ENCODE data around the gene OXSM.

Gene OXSM

GRCh38 chr3:25789596-25790556 is at the start of gene OXSM:
OXSM (plus strand) TSS chr3:25790090; CDS start chr3:25791021, 931 bp downstream.
- H3K4me3 ChIP-seq (ENCODE audit: low read depth, low read length): peak within 1 kb of the TSS; percentile 66

- H3K4me3 ChIP-seq (ENCODE audit: low read depth, low read length): no peak overlapping the region
Measured at GRCh38 chr3:25744470-25744869, 45.4 kb upstream of the OXSM start.

GRCh38 chr3:25747033-25747432 is 42.9 kb upstream of the OXSM start:
- H3K4me3 ChIP-seq (ENCODE audit: low read depth, low read length): no peak overlapping the region

GRCh38 chr3:25748189-25748588 is 41.7 kb upstream of the OXSM start:
- no peak overlapping the region for H3K4me3 ChIP-seq (ENCODE audit: low read depth, low read length)

- no peak overlapping the region for H3K4me3 ChIP-seq (ENCODE audit: low read depth, low read length)
Measured at GRCh38 chr3:25749031-25749581, 40.8 kb upstream of the OXSM start.

- H3K4me3 ChIP-seq (ENCODE audit: low read depth, low read length): no peak overlapping the region
Measured at GRCh38 chr3:25751048-25751447, 38.8 kb upstream of the OXSM start.

- H3K4me3 ChIP-seq (ENCODE audit: low read depth, low read length): no peak overlapping the region
Measured at GRCh38 chr3:25751725-25752124, 38.2 kb upstream of the OXSM start.

- no peak overlapping the region for H3K4me3 ChIP-seq (ENCODE audit: low read depth, low read length)
Measured at GRCh38 chr3:25768851-25769250, 21.0 kb upstream of the OXSM start.

- no peak overlapping the region for H3K4me3 ChIP-seq (ENCODE audit: low read depth, low read length)
Measured at GRCh38 chr3:25775936-25776335, 14.0 kb upstream of the OXSM start.

GRCh38 chr3:25780618-25781017 is 9.3 kb upstream of the OXSM start:
- H3K4me3 ChIP-seq (ENCODE audit: low read depth, low read length): no peak overlapping the region

- H3K4me3 ChIP-seq (ENCODE audit: low read depth, low read length): no peak overlapping the region
Measured at GRCh38 chr3:25781145-25781757, 8.6 kb upstream of the OXSM start.

- H3K4me3 ChIP-seq (ENCODE audit: low read depth, low read length): peak overlapping the region; percentile 71
Measured at GRCh38 chr3:25781758-25782594, 7.9 kb upstream of the OXSM start.

- H3K4me3 ChIP-seq (ENCODE audit: low read depth, low read length): peak overlapping the region; percentile 71
Measured at GRCh38 chr3:25782636-25782937, 7.3 kb upstream of the OXSM start.

- peak within 1 kb of the TSS; percentile 71 for H3K4me3 ChIP-seq (ENCODE audit: low read depth, low read length)
Measured at GRCh38 chr3:25782938-25783660, 6.8 kb upstream of the OXSM start, which contains the start of gene NGLY1. NGLY1 (minus strand) TSS chr3:25783443; CDS start chr3:25783390, 53 bp downstream.

GRCh38 chr3:25783661-25784512 is 6.0 kb upstream of the OXSM start:
- peak overlapping the region; percentile 47 for H3K4me3 ChIP-seq (ENCODE audit: low read depth, low read length)

GRCh38 chr3:25784971-25785370 is 4.9 kb upstream of the OXSM start:
- H3K4me3 ChIP-seq (ENCODE audit: low read depth, low read length): no peak overlapping the region

GRCh38 chr3:25785826-25786225 is 4.1 kb upstream of the OXSM start:
- H3K4me3 ChIP-seq (ENCODE audit: low read depth, low read length): no peak overlapping the region

GRCh38 chr3:25787689-25788088 is 2.2 kb upstream of the OXSM start:
- H3K4me3 ChIP-seq (ENCODE audit: low read depth, low read length): no peak overlapping the region

- H3K4me3 ChIP-seq (ENCODE audit: low read depth, low read length): peak overlapping the region; percentile 66
Measured at GRCh38 chr3:25789209-25789595, 688 bp upstream of the OXSM start.
